Activated B cell treated with CpG ODN at 0.5 μM for 24 hours (primary cell): ENCODE measurements around the gene RCBTB2. TPM values are rescaled to one million over a fixed set of nuclear protein-coding genes. Genes with fewer than 3 reads are reported as not detected.

Experiments
- ATAC-seq: fragments of 200-7000 bp; cut with Tn5 transposase; one replicate; pipeline ENCODE4 v1.10.0; 2021; ENCODE audit warnings: low read depth, mild to moderate bottlenecking, moderate library complexity
- CTCF ChIA-PET: fragments of 350-600 bp; sonication (Branson Sonifier 250); formaldehyde crosslinking; loops from one replicate; lab custom pipeline; 2021; ENCODE audit warnings: antibody characterized with exemption; lab: Charles Lee
- POLR2A ChIA-PET: fragments of 350-600 bp; sonication (Branson Sonifier 250); formaldehyde crosslinking; loops from one replicate; lab custom pipeline; 2021; ENCODE audit warnings: antibody characterized with exemption; lab: Charles Lee
- DNase-seq: peaks from one replicate; pipeline ENCODE4 v3.0.0; 2022
- H3K27ac Mint-ChIP-seq: one replicate; pipeline ENCODE4 v1.8.0; 2020; ENCODE audit warnings: mixed read lengths
- H3K27me3 Mint-ChIP-seq: one replicate; pipeline ENCODE4 v1.8.0; 2021; ENCODE audit warnings: mixed read lengths
- H3K36me3 Mint-ChIP-seq: one replicate; pipeline ENCODE4 v1.8.0; 2021; ENCODE audit warnings: low read depth, mixed read lengths
- H3K4me1 Mint-ChIP-seq: one replicate; pipeline ENCODE4 v1.8.0; 2021; ENCODE audit warnings: mixed read lengths
- H3K4me3 Mint-ChIP-seq: one replicate; pipeline ENCODE4 v1.8.0; 2020; ENCODE audit warnings: mild to moderate bottlenecking, mixed read lengths
- H3K9me3 Mint-ChIP-seq: one replicate; pipeline ENCODE4 v1.8.0; 2020; ENCODE audit warnings: mixed read lengths
- CTCF ChIP-seq: fragments of 200-600 bp; IDR thresholded peaks from one replicate; pipeline ENCODE4 v1.8.0; 2022; ENCODE audit warnings: antibody characterized with exemption, mild to moderate bottlenecking
- intact Hi-C: fragments of 100-400 bp; cut with micrococcal nuclease; formaldehyde crosslinking; loops from one replicate; pipeline ENCODE4 v1.15.1; 2024
- total RNA-seq: library from RNA; stranded (reverse); gene quantifications from 2 replicates; pipeline ENCODE4 v1.2.3, GENCODE V29; 2022

Gene RCBTB2
- total RNA-seq, 1 donor from 2014 or later, result 2.4 TPM

DNA sequence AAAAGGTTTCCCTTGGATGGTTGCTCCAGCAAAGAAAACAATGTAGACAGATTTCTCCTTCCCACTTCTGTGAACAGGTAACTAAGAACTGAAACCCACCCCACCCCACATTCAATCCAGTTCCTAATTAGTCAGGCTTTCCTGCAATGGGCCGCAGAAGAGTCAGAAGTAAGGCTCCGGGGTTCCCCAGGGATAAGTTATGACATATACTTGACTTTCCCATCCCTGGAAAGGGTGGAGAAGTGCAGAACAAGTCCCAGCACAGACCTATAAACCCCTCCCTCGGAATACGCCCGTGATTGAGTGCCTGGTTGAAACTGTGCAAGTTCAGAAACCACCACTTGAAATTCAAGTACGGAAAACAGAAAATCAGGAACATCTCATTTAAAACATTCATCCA lies 24.9 kb downstream of the RCBTB2 start:
- ChIA-PET POLR2A (no interaction called here), CTCF (interaction anchor here (2.7 kb wide), 1 partner anchor 72 kb away, joined by 6 read pairs; no protein-coding TSS in a partner anchor)
- Mint-ChIP-seq H3K9me3 (no peaks in the 10 kb centered on the region), H3K36me3 (no peaks in the 10 kb centered on the region), H3K27ac (no peak overlapping the region), H3K4me1 (peaks cover 38% of the 10 kb centered on the region), H3K27me3 (peaks cover 10% of the 10 kb centered on the region), H3K4me3 (no peak overlapping the region)
- intact Hi-C loops, result loop anchor here (5.0 kb wide), 1 partner anchor 276 kb away; the partner anchor contains the start of gene ITM2B
- DNase-seq (no peak), ATAC-seq (no peak)
- no peak for TF ChIP-seq CTCF

DNA sequence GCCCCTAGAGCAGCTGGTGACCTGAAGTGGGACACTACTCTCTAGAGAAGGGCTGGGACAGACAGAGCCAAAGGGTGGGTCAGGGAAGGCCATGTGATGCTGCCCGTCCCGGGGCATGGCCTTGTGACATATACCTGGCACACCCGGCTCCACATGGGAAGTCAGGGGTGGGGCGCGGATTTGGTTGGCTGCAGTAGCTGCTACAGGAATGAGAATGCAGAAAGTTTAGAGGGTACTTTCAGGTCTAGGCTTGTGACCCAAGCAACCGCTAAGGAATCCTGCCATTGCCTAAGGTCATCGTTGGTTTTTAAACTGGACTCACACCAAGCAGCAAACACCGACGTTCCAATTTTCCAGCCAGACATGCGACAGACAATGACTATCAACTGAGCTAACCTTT lies 25.9 kb downstream of the RCBTB2 start:
- H3K36me3 Mint-ChIP-seq, result no peaks in the 10 kb centered on the region
- H3K27ac Mint-ChIP-seq, result no peak overlapping the region
- DNase-seq (no peak), ATAC-seq (no peak)
- peaks cover 42% of the 10 kb centered on the region for H3K4me1 Mint-ChIP-seq
- peaks cover 16% of the 10 kb centered on the region for H3K27me3 Mint-ChIP-seq
- CTCF ChIA-PET, result interaction anchor here (2.7 kb wide), 1 partner anchor 73 kb away, joined by 6 read pairs; no protein-coding TSS in a partner anchor
- POLR2A ChIA-PET, result interaction anchor here (0.6 to 1.5 kb wide), 3 partner anchors 72 to 1930 kb away, joined by 3 to 5 read pairs (median 3); no protein-coding TSS in a partner anchor
- TF ChIP-seq CTCF, result no peak
- intact Hi-C loops, result loop anchor here (5.0 kb wide), 1 partner anchor 275 kb away; the partner anchor contains the start of gene ITM2B
- no peaks in the 10 kb centered on the region for H3K9me3 Mint-ChIP-seq
- H3K4me3 Mint-ChIP-seq, result no peak overlapping the region

DNA sequence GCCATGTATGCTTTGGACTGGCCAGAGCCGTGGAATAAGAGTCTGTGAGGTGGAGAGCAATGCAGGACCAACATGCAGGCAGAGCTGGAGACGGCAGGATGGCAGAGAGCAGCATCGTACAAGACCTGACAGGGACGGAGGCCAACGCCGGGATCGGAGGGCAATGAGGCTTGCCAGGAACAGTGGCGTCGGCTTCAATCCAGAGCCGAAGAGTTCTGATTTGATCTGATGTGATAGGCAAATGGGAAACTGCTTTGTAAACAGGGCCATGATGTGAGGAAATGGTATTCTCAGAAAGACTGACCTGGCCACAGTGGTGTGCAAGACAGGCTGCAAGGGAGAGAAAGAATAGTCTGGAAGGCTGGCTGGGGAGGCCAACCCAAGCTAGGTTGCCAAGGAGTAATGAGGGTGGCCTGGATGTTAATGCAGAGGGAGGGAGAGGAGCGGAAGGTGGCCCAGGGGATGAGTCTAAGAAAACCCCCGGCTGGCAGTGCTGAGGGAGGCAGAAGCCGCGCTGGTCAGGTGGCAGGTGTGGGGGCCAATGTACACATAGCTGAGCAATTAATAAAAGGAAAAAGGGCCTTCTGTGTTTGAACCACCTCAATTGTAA lies 26.7 kb downstream of the RCBTB2 start:
- no peak for TF ChIP-seq CTCF
- ChIA-PET CTCF (interaction anchor here (0.8 to 2.7 kb wide), 3 partner anchors 14 to 74 kb away, joined by 4 to 6 read pairs (median 4); no protein-coding TSS in a partner anchor), POLR2A (interaction anchor here (0.6 to 1.6 kb wide), 7 partner anchors 14 to 1929 kb away, joined by 3 to 20 read pairs (median 4); partner anchors contain the start of genes ITM2B and RCBTB2)
- DNase-seq (no peak), ATAC-seq (no peak)
- Mint-ChIP-seq H3K27me3 (peaks cover 20% of the 10 kb centered on the region), H3K27ac (no peak overlapping the region), H3K4me1 (peaks cover 49% of the 10 kb centered on the region), H3K36me3 (no peaks in the 10 kb centered on the region), H3K4me3 (peak overlapping the region; percentile 75), H3K9me3 (no peaks in the 10 kb centered on the region)
- intact Hi-C loops, result loop anchor here (5.0 kb wide), 1 partner anchor 274 kb away; the partner anchor contains the start of gene ITM2B

- POLR2A ChIA-PET, result interaction anchor here (0.7 to 1.6 kb wide), 6 partner anchors 13 to 471 kb away, joined by 3 to 20 read pairs (median 4); partner anchors contain the start of genes ITM2B and RCBTB2
These were observed 27.2 kb downstream of the RCBTB2 start for GRCh38 chr13:48505597-48506091.

More at GRCh38 chr13:48505597-48506091, 27.2 kb downstream of the RCBTB2 start:
- intact Hi-C loops, result loop anchor here (1.0 to 5.0 kb wide), 6 partner anchors 13 to 273 kb away; partner anchors contain the start of gene ITM2B
- Mint-ChIP-seq H3K27me3 (peaks cover 20% of the 10 kb centered on the region), H3K4me1 (peaks cover 55% of the 10 kb centered on the region), H3K4me3 (peak overlapping the region; percentile 75), H3K9me3 (no peaks in the 10 kb centered on the region), H3K27ac (peak overlapping the region; percentile 59), H3K36me3 (no peaks in the 10 kb centered on the region)
- TF ChIP-seq CTCF, result no peak
- CTCF ChIA-PET, result interaction anchor here (0.8 to 2.7 kb wide), 3 partner anchors 13 to 75 kb away, joined by 4 to 6 read pairs (median 4); no protein-coding TSS in a partner anchor
- ATAC-seq (peak; percentile 85), DNase-seq (no peak)
